GM18519 (cell line): ENCODE results near the gene GBE1.

ENCODE experiments used
- ATAC-seq: cut with Tn5 transposase; IDR thresholded peaks from one replicate; pipeline ENCODE4 v1.9.1; 2021; ENCODE audit warnings: mild to moderate bottlenecking, moderate library complexity; ENCODE audit not compliant: unreplicated experiment, low FRiP score

The GBE1 gene

GRCh38 chr3:81707996-81708395 lies 53.4 kb downstream of the GBE1 start:
- no peak for ATAC-seq

DNA sequence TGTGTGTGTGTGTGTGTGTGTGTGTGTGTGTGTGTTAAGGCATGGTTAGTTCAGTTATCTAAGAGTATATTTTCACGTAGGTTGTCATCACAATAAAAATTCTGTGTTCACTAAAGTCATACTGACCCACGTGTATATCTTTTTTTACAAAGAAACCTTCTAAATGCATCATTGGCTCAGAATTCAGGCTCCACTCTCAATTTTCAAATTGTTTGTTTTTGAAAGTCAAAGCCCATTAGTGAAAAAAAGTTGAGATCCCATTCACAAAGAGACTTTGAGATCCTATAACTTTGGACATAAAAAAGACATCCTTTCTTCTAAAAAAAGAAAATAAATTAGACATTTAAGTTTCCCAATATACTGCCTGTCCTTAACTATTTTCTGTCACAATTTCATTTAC lies 59.3 kb downstream of the GBE1 start:
- no peak for ATAC-seq

GRCh38 chr3:81699536-81700320 lies 61.7 kb downstream of the GBE1 start:
- ATAC-seq = no peak

DNA sequence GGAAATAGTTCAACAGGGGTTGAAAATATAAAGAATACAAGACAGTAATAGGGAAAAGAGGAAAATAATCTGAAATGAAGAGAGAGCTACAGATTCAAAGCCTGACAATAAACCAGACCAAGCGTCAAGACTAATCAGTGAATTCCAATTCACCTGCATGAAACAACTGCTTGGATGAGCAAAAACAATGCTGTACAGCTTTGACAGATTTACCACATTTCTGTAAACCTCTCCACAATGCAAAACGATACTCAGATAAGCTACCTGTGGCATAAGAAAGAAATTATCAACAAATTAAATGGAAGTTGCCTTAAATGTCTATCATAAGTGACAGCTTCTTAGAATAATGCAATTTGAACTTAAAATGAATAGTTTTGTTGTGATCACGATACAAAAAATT lies 65.4 kb downstream of the GBE1 start:
- ATAC-seq = no peak

- peak; percentile 45 for ATAC-seq
These were observed 66.1 kb downstream of the GBE1 start for GRCh38 chr3:81695302-81695701.

GRCh38 chr3:81694662-81695061 lies 66.8 kb downstream of the GBE1 start:
- no peak for ATAC-seq

- no peak for ATAC-seq
These were observed 68.7 kb downstream of the GBE1 start for GRCh38 chr3:81692766-81693165.

- ATAC-seq = no peak
These were observed 71.8 kb downstream of the GBE1 start for GRCh38 chr3:81689617-81690016.

GRCh38 chr3:81684751-81685395 lies 76.6 kb downstream of the GBE1 start:
- no peak for ATAC-seq

GRCh38 chr3:81676706-81677456 lies 84.6 kb downstream of the GBE1 start:
- no peak for ATAC-seq

DNA sequence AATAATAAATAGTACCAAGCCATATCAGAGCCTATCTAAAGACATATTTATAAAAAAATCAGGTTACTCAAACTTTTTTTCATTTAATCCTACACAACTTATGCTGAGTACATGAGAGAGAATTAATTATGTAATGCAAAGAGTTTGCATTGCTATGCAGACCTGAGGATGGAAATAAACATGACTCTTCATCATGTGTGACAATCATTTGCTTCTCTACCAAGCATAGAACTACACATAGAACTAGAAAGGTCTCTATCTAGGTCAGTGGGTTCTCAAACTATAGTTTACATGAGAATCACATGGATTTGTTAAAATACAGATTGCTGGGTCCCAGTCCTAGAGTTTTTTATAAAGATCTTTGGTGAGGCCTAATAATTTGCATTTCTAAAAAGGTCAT lies 86.8 kb downstream of the GBE1 start:
- no peak for ATAC-seq

DNA sequence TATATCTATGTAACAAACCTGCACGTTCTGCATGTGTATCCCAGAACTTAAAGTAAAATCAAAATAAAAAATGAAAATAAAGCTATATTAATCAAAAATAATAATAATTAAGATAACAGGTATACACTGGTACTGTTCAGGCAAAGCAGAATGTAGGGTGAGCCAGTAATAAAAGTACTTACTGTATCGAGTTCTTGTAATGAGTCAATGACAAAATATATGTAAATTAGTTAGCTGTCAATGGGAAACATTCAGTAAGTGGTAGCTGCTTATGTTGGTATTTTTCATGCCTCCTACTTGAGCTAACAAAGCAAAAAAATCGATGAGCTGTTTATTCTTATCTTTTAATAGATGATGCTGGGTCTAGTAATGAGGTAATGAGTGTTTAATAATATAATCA lies 93.2 kb downstream of the GBE1 start:
- ATAC-seq = no peak

- no peak for ATAC-seq
These were observed 94.8 kb downstream of the GBE1 start for GRCh38 chr3:81666502-81667121.

GRCh38 chr3:81663114-81663513 lies 98.3 kb downstream of the GBE1 start:
- no peak for ATAC-seq

DNA sequence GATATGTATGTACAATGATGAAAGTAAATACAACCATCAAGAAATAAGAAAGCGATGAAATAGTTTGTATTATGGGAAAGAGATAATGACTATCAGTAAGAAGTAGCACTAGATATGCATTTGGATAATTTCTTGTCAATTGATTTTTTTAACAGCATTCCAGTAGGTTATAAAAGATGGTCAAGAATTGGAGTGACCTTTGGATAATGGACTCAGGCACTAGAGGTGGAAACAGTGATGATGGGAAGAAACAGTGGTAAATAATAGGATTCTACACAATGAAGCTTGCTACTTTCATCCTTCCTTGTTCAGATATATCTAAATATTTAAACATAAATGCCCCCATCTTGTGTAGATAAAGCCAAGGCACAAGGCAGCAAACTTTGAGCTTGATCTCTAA lies 101.4 kb downstream of the GBE1 start:
- ATAC-seq = no peak

- peak; percentile 39 for ATAC-seq
These were observed 103.0 kb downstream of the GBE1 start for GRCh38 chr3:81658322-81658997.

DNA sequence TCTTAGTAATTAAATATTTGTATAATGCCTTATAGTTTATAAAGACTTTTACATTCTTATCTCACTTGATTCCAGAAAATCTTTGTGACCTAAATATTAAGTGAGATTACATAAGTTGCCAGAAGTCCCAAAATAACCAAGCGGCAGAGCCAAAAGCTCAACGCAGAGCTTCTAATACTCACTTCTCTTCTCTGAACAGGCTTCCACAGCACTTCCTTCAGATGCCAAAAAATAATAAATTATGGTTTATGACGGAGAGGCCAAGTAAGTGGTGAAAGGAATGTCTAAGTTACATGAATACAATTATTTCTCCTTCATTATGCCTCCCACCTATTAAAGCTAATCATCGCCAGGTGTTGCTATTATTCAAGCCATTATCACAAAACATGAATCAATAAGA lies 110.3 kb downstream of the GBE1 start:
- ATAC-seq = no peak

DNA sequence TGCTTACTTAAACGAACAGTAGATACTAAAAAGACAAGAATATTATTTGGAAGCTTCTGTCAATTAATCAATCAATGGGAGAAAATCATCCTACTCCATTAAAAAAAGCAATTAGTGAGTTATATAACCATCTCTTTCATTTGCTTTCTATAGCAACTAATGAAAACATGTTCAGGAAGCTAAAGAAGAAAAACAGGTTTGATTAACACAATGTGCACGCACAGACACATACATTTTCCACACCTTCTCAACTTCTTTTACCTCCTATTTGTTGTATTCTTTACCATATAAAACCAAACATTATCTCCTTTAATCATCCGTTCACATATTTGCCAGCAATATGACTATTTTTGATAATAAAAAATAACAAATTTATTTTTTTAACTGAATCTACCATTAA lies 111.3 kb downstream of the GBE1 start:
- no peak for ATAC-seq

- ATAC-seq = no peak
These were observed 116.2 kb downstream of the GBE1 start for GRCh38 chr3:81645248-81645647.

- no peak for ATAC-seq
These were observed 117.7 kb downstream of the GBE1 start for GRCh38 chr3:81643721-81644120.

DNA sequence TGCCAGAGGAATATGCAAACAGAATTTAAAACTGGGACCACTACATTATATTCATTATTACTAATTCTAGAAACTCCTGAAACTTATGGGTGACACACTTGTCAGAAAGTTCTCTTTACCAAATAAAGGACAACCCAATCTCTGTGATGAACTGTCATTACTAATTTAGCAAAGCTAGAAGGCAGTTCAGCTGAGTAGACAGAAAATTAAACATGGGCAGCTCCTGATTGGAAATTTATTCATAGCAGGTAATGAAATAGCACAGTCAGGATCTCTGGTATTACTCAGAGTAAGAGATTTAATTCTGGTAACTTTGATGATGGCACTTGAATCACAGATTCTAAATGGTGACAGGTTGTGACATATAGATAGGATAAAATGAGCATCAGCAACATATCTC lies 123.0 kb downstream of the GBE1 start:
- no peak for ATAC-seq
